ENCODE data around the gene VCP.

The VCP gene

DNA sequence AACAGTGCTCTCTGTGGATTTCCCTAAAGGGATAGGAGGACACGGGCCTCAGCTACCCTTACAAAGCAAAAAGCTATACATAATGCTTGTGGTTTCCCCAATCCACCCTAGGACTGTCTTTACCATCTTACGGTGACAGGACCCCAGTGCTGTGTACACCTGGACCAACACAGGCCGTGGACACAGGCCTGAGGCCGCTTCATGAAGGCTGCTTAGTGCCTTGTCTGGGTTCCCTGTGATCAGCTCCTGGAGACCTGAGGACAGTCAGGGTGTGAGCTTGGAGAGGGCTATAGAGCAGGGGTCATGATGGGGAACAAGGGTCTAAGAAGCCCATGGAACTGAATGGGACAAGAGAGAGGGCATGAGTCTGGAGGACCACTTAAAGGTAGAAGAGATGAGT, 4.4 kb upstream of the VCP start:
- Histone ChIP-seq H3K27me3 (ENCODE audit: insufficient read depth, low read length, poor library complexity, severe bottlenecking) (no peaks in the 10 kb centered on the region), H3K4me3 (ENCODE audit: low read length, poor library complexity, severe bottlenecking) (peak overlapping the region; percentile 88), H3K79me2 (ENCODE audit: insufficient read depth, low read length) (peaks cover 44% of the 10 kb centered on the region), H3K36me3 (ENCODE audit: insufficient read depth, low read length) (peaks cover 6% of the 10 kb centered on the region; the same call in 1 of the 2 replicates), H3K9me2 (replicated peaks; ENCODE audit: low read depth, low read length) (no peaks in the 10 kb centered on the region), H3F3A (ENCODE audit: low read depth) (peaks cover 4% of the 10 kb centered on the region; the same call in 1 of the 2 replicates), H3K4me1 (ENCODE audit: insufficient read depth, low read length, poor library complexity, severe bottlenecking) (peaks cover 44% of the 10 kb centered on the region), H2AFZ (ENCODE audit: low read length) (no peak overlapping the region), H3K9ac (ENCODE audit: low read depth, low read length, poor library complexity, severe bottlenecking) (peak overlapping the region; percentile 89), H3K9me3 (ENCODE audit: insufficient read depth, low read depth, low read length) (no peaks in the 10 kb centered on the region), H4K20me1 (ENCODE audit: insufficient read depth, low read length, poor library complexity, severe bottlenecking) (peaks cover 15% of the 10 kb centered on the region), H3K4me2 (ENCODE audit: low read depth, low read length, poor library complexity, severe bottlenecking) (peak overlapping the region; percentile 93)
- TF ChIP-seq, protein P1, sequence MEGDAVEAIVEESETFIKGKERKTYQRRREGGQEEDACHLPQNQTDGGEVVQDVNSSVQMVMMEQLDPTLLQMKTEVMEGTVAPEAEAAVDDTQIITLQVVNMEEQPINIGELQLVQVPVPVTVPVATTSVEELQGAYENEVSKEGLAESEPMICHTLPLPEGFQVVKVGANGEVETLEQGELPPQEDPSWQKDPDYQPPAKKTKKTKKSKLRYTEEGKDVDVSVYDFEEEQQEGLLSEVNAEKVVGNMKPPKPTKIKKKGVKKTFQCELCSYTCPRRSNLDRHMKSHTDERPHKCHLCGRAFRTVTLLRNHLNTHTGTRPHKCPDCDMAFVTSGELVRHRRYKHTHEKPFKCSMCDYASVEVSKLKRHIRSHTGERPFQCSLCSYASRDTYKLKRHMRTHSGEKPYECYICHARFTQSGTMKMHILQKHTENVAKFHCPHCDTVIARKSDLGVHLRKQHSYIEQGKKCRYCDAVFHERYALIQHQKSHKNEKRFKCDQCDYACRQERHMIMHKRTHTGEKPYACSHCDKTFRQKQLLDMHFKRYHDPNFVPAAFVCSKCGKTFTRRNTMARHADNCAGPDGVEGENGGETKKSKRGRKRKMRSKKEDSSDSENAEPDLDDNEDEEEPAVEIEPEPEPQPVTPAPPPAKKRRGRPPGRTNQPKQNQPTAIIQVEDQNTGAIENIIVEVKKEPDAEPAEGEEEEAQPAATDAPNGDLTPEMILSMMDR (conservative IDR thresholded peaks at IDR 0.05; ENCODE audit: low read length) = no peak
- TF ChIP-seq EZH2phosphoT487 (IDR thresholded peaks at IDR 0.05; ENCODE audit: borderline replicate concordance) = no peak

DNA sequence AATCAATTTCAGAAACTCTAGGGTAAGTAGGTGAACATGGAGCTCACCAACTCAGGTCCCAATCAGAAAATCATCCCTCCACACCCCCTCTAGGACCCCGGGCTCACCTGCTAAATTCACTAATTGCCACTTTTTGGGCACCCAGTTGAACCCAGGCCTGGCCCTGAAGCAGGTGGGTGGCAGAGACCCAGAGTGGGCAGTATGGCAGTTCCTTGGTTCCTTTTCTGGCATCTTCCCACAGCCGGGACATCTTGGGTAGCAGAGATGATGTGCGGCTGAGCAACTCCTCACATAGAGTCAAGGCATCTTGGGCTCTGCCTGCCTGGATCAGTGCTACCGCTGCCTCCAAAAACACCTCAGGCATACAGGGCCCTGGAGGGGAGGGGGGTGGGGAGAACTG, 2.9 kb upstream of the VCP start:
- Histone ChIP-seq H3F3A (ENCODE audit: low read depth) (peaks cover 10% of the 10 kb centered on the region), H3K4me2 (ENCODE audit: low read depth, low read length, poor library complexity, severe bottlenecking) (peak overlapping the region; percentile 93), H3K4me3 (ENCODE audit: low read length, poor library complexity, severe bottlenecking) (no peak overlapping the region), H4K20me1 (ENCODE audit: insufficient read depth, low read length, poor library complexity, severe bottlenecking) (peaks cover 29% of the 10 kb centered on the region), H2AFZ (ENCODE audit: low read length) (no peak overlapping the region), H3K27me3 (ENCODE audit: insufficient read depth, low read length, poor library complexity, severe bottlenecking) (no peaks in the 10 kb centered on the region), H3K36me3 (ENCODE audit: insufficient read depth, low read length) (peaks cover 6% of the 10 kb centered on the region; the same call in 1 of the 2 replicates), H3K4me1 (ENCODE audit: insufficient read depth, low read length, poor library complexity, severe bottlenecking) (peaks cover 49% of the 10 kb centered on the region), H3K9me2 (replicated peaks; ENCODE audit: low read depth, low read length) (no peaks in the 10 kb centered on the region), H3K9ac (ENCODE audit: low read depth, low read length, poor library complexity, severe bottlenecking) (no peak overlapping the region), H3K79me2 (ENCODE audit: insufficient read depth, low read length) (peaks cover 58% of the 10 kb centered on the region), H3K9me3 (ENCODE audit: insufficient read depth, low read depth, low read length) (no peaks in the 10 kb centered on the region)
- no peak for TF ChIP-seq EZH2phosphoT487 (IDR thresholded peaks at IDR 0.05; ENCODE audit: borderline replicate concordance)
- TF ChIP-seq, protein P1 (conservative IDR thresholded peaks at IDR 0.05; ENCODE audit: low read length) = no peak

DNA sequence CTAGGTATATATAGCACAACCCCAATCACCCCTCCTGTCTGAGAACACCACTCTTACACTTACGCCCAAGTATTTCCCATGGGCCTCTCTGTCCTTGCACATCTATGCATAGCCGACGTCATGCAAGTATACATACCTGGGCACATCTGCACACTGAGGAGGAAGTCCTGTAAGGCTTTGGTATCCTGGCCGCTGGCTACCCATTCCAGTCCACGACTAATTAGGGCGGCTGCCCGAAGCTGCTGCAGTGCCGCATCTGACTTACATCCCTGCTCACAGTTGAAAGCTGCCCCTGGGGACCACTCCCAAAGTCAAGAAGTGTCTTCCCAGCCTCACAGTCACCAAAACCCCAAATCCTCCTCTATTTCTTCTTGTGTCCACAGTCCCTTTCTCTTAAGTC, 2.4 kb upstream of the VCP start:
- peaks cover 10% of the 10 kb centered on the region for H3F3A ChIP-seq (ENCODE audit: low read depth)
- no peaks in the 10 kb centered on the region for H3K9me2 ChIP-seq (replicated peaks; ENCODE audit: low read depth, low read length)
- H3K9me3 ChIP-seq (ENCODE audit: insufficient read depth, low read depth, low read length) = no peaks in the 10 kb centered on the region
- no peak overlapping the region for H2AFZ ChIP-seq (ENCODE audit: low read length)
- H3K4me3 ChIP-seq (ENCODE audit: low read length, poor library complexity, severe bottlenecking) = no peak overlapping the region
- H3K4me2 ChIP-seq (ENCODE audit: low read depth, low read length, poor library complexity, severe bottlenecking) = no peak overlapping the region
- no peaks in the 10 kb centered on the region for H3K27me3 ChIP-seq (ENCODE audit: insufficient read depth, low read length, poor library complexity, severe bottlenecking)
- TF ChIP-seq EZH2phosphoT487 (IDR thresholded peaks at IDR 0.05; ENCODE audit: borderline replicate concordance) = no peak
- TF ChIP-seq, protein P1 (conservative IDR thresholded peaks at IDR 0.05; ENCODE audit: low read length) = no peak
- H3K79me2 ChIP-seq (ENCODE audit: insufficient read depth, low read length) = peaks cover 63% of the 10 kb centered on the region
- peaks cover 51% of the 10 kb centered on the region for H3K4me1 ChIP-seq (ENCODE audit: insufficient read depth, low read length, poor library complexity, severe bottlenecking)
- H3K9ac ChIP-seq (ENCODE audit: low read depth, low read length, poor library complexity, severe bottlenecking) = no peak overlapping the region
- peaks cover 6% of the 10 kb centered on the region; the same call in 1 of the 2 replicates for H3K36me3 ChIP-seq (ENCODE audit: insufficient read depth, low read length)
- H4K20me1 ChIP-seq (ENCODE audit: insufficient read depth, low read length, poor library complexity, severe bottlenecking) = peaks cover 35% of the 10 kb centered on the region

All from Loucy (cell line).